ENCODE data around the gene ZFYVE28. TPM values are rescaled to one million over a fixed set of nuclear protein-coding genes. Genes with fewer than 3 reads are reported as not detected.

The ZFYVE28 gene
- polyA plus RNA-seq, 1 donor: 7.4 TPM

DNA sequence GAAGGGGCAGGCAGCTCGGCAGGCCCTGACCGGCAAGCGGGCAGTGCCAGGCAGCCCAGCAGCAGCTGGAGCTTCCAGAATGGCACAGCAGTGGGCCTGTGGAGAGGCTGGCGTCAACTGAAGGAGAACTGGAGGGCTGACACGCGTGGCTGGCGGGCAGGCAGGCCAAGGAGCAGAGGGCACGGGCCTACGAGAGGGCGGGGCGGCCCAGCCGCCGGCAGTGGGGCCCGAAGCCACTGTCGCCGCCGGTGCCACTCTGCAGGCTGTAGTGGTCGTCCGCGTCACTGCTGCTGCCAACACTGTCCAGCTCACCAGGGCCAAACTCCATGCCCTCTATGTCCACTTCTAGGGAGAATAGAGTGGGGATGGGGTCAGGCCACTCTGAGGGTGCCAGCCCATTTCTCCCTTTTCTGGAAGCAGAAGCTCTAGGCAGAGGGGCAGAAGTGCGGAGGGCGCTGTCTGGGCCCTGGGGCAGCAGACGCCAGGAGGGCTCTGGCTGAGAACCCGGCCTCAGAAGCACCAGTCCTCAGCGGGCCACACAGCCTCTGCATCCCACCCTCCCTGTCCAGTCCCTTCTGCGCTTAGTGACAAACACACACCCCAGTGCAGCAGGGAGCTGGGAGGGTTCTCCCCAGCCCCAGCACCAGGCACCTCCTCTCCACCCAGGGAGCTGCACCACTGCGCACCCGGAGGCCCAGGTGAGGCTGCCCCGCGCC, 167.9 kb downstream of the ZFYVE28 start:
- no peak overlapping the region for H3K27ac ChIP-seq (ENCODE audit: low read length)
- DNase-seq: no peak
- peaks cover 9% of the 10 kb centered on the region for H3K4me1 ChIP-seq (ENCODE audit: control insufficient read depth, insufficient read depth, low read length)
- WGBS (ENCODE audit: insufficient coverage, low lambda C conversion rate): no CpG with 5 or more reads among the region's 30 CpGs
- H3K4me3 ChIP-seq (ENCODE audit: low read length): no peak overlapping the region
- H3K9me3 ChIP-seq (ENCODE audit: control insufficient read depth, low read depth, low read length): no peaks in the 10 kb centered on the region
- peaks cover 70% of the 10 kb centered on the region for H3K36me3 ChIP-seq (ENCODE audit: control insufficient read depth, insufficient read depth, low read length)
- H3K27me3 ChIP-seq (ENCODE audit: control insufficient read depth, insufficient read depth, low read length): no peaks in the 10 kb centered on the region

DNA sequence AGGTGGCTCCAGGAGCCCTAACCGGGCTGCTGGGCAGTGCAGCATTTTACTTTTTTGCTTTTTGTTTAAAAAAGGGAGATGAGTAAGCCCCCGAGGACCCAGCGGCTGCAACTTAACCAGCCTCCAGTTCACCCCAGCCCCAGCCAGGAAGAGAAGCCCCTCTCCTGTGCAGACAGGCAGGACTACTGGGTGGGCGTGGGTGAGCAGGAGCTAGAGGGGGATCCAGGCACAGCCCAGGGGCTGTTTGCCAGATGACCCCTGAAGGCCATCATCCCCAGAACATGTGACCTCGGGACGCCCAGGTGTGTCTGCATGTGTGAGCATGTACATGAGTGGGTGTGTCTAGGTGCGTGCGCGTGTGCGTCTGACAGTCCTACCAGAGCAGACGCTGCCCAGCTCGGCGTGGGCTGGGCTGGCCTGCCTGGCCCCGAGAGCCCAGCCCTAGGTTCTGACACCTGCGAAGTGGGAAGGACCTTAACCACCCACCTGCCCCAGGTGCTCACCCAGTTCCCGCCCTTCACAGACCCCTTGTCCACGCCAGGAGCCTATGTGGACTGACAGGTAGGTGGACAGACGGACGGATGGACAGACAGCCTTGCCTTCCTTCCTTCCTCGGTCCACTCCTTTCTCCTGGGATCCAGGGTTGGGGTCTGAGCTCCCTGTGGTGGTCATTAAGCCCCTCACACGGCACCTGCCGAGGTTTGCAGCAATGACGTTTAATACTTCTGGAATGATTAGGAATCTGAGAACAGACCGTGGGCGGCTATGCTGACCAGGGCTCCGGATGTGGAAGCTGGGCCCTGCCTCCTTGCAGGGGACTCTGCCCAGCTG, 168.7 kb downstream of the ZFYVE28 start:
- no peaks in the 10 kb centered on the region for H3K9me3 ChIP-seq (ENCODE audit: control insufficient read depth, low read depth, low read length)
- H3K4me3 ChIP-seq (ENCODE audit: low read length): no peak overlapping the region
- peaks cover 63% of the 10 kb centered on the region for H3K36me3 ChIP-seq (ENCODE audit: control insufficient read depth, insufficient read depth, low read length)
- no peak overlapping the region for H3K27ac ChIP-seq (ENCODE audit: low read length)
- no peaks in the 10 kb centered on the region for H3K27me3 ChIP-seq (ENCODE audit: control insufficient read depth, insufficient read depth, low read length)
- no peak for DNase-seq
- H3K4me1 ChIP-seq (ENCODE audit: control insufficient read depth, insufficient read depth, low read length): peaks cover 16% of the 10 kb centered on the region
- WGBS (ENCODE audit: insufficient coverage, low lambda C conversion rate): no CpG with 5 or more reads among the region's 26 CpGs

DNA sequence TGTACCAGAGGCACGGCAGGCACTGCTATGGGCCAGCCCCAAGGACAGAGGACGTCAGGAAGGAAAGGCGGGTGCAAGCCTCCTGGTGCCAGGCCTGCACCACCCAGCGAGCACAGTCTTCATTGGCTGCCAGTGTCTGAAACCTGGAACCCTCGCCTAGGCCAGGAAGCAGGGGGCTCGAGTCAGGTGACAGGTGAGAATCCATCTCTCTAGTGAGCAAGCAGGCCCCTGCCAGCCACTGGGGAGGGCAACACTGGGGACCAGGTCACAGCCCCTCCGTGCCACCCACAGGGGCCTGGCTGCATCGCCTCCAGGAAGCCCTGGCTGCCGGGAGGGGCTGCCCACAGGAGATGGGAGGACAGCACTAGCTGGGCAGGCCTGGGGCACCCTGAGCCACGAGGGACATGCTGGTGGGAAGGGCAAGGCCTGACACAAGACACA, 169.6 kb downstream of the ZFYVE28 start:
- no peak for DNase-seq

DNA sequence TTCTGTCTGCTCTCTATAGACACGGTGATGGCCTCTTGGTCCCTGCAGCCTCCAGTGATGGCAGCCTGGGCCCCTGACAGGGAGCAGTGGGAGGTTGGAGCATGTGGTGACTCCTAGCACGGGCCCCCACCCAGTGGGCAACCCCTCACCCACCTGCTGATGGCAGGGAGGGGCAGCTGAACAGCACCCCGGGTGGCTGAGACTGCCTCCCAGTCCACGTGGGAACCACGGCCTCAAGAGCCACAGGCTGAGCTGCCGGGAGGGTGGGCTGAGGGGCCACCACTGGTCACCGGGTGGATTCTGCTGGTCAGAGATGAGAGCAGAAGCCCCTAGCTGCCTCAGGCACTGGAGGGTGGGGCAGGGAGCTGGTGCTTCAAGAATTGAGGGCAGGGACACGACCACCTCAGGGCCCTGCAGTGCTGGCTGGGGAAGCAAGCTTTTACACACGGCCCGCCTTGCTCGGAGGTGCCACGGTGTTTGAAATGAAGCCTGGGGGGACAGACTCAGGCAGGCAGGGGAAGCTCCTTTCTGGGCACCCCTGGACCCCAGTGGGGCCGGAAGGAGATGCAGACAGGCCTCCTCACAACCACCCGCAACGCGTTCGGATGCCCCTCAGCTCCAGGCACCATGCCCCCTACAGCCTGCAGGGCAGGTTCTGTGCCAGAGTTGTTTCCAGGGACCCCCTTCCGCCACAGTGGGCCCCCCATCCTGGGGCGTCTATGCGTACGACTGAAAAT, 170.2 kb downstream of the ZFYVE28 start:
- DNase-seq: no peak
- WGBS (ENCODE audit: insufficient coverage, low lambda C conversion rate): no CpG with 5 or more reads among the region's 21 CpGs
- Histone ChIP-seq H3K4me3 (ENCODE audit: low read length) (no peak overlapping the region), H3K4me1 (ENCODE audit: control insufficient read depth, insufficient read depth, low read length) (peaks cover 26% of the 10 kb centered on the region), H3K36me3 (ENCODE audit: control insufficient read depth, insufficient read depth, low read length) (peaks cover 52% of the 10 kb centered on the region), H3K27me3 (ENCODE audit: control insufficient read depth, insufficient read depth, low read length) (no peaks in the 10 kb centered on the region), H3K9me3 (ENCODE audit: control insufficient read depth, low read depth, low read length) (no peaks in the 10 kb centered on the region), H3K27ac (ENCODE audit: low read length) (no peak overlapping the region)

More for the DNA sequence above, 169.6 kb downstream of the ZFYVE28 start:
- peaks cover 23% of the 10 kb centered on the region for H3K4me1 ChIP-seq (ENCODE audit: control insufficient read depth, insufficient read depth, low read length)
- H3K4me3 ChIP-seq (ENCODE audit: low read length): no peak overlapping the region
- no peaks in the 10 kb centered on the region for H3K27me3 ChIP-seq (ENCODE audit: control insufficient read depth, insufficient read depth, low read length)
- WGBS (ENCODE audit: insufficient coverage, low lambda C conversion rate): no CpG with 5 or more reads among the region's 10 CpGs
- no peak overlapping the region for H3K27ac ChIP-seq (ENCODE audit: low read length)
- H3K9me3 ChIP-seq (ENCODE audit: control insufficient read depth, low read depth, low read length): no peaks in the 10 kb centered on the region
- peaks cover 58% of the 10 kb centered on the region for H3K36me3 ChIP-seq (ENCODE audit: control insufficient read depth, insufficient read depth, low read length)

DNA sequence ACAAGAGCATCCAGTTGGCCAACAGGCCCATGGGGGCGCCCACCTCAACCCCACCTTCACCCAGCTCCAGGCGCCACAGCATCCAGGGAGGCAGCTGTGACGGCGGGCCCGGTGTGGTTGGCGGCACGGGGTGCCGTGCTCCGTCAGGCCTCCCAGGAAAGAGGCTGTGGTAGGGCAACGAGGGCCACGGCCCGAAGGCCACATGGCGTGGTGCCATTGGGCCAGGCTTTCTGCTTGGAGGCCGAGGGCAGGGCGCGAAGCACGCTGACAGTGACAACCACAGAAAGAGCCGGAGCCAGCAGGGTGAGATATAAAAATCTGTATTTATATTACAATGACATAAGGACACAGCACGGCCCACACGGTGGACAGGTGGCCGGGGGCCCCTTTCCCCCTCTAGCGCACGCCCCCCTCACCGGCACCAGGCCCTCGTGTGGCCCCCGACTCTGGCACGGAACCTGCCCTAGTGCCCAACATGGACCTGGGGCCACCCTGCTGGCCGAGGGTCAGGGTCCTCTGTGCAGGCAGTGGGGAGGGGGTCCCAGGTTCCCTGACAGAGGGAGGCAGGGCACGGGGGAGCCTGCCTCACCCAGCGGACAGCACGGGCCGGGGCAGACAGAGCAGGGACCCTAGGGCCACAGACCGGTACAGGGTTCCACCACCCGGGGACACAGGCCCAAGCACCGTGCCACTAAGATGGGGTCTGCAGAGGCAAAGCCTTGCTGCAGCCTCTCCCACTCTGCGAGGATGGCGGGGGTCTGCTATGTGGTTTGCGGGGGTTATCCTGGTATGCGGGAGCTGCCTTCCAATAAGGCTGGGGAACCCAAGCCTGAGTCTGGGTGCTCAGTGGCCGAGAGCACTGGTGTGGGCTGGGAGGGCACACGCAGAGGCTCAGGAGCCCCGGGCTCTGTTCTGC, 171.1 kb downstream of the ZFYVE28 start:
- peaks cover 47% of the 10 kb centered on the region for H3K36me3 ChIP-seq (ENCODE audit: control insufficient read depth, insufficient read depth, low read length)
- no peak for DNase-seq

DNA sequence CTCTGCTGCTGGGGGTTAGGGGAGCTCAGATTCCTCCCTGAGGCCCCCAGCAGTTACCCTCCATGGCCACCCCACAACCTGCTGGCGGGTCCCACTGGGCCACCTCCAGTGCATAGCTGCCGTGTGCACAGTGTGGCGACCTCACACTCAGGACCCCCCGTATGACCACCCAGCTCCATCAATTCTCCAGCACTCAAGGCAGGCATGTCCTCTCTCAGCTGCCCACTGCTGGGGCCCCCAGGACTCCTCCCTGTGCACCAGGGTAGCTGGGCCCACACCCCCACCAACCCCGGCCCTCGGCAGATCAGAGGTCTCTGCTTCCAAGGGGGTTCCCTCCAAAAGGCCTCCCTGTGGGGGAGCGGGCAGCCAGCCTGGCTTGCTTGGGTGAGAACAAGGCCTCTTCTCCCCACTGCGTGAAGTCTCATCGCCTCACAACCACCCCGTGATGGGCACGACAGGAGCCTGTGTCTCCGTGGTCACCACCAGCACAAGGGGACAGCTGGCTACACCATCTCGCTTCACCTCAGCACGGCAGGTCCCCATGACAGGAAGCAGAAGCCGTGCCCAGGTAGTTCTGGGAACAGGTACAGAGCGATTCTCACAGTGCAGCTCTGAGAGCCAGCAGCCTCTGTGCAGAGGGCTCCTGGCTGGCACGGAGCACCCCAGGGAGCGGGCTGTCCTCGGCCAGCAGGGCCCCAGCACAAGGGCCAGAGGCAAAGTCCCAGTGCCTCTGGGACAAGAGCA, 171.9 kb downstream of the ZFYVE28 start:
- no peaks in the 10 kb centered on the region for H3K9me3 ChIP-seq (ENCODE audit: control insufficient read depth, low read depth, low read length)
- no CpG with 5 or more reads among the region's 19 CpGs for WGBS (ENCODE audit: insufficient coverage, low lambda C conversion rate)
- H3K27ac ChIP-seq (ENCODE audit: low read length): no peak overlapping the region
- H3K4me1 ChIP-seq (ENCODE audit: control insufficient read depth, insufficient read depth, low read length): peaks cover 30% of the 10 kb centered on the region
- H3K27me3 ChIP-seq (ENCODE audit: control insufficient read depth, insufficient read depth, low read length): no peaks in the 10 kb centered on the region
- DNase-seq: no peak
- peaks cover 39% of the 10 kb centered on the region for H3K36me3 ChIP-seq (ENCODE audit: control insufficient read depth, insufficient read depth, low read length)
- no peak overlapping the region for H3K4me3 ChIP-seq (ENCODE audit: low read length)

More for the DNA sequence above, 171.1 kb downstream of the ZFYVE28 start:
- no peak overlapping the region for H3K27ac ChIP-seq (ENCODE audit: low read length)
- H3K4me3 ChIP-seq (ENCODE audit: low read length): no peak overlapping the region
- 67% methylated on average over 3 of the region's 42 CpGs for WGBS (ENCODE audit: insufficient coverage, low lambda C conversion rate)
- no peaks in the 10 kb centered on the region for H3K9me3 ChIP-seq (ENCODE audit: control insufficient read depth, low read depth, low read length)
- H3K4me1 ChIP-seq (ENCODE audit: control insufficient read depth, insufficient read depth, low read length): peaks cover 28% of the 10 kb centered on the region
- no peaks in the 10 kb centered on the region for H3K27me3 ChIP-seq (ENCODE audit: control insufficient read depth, insufficient read depth, low read length)

DNA sequence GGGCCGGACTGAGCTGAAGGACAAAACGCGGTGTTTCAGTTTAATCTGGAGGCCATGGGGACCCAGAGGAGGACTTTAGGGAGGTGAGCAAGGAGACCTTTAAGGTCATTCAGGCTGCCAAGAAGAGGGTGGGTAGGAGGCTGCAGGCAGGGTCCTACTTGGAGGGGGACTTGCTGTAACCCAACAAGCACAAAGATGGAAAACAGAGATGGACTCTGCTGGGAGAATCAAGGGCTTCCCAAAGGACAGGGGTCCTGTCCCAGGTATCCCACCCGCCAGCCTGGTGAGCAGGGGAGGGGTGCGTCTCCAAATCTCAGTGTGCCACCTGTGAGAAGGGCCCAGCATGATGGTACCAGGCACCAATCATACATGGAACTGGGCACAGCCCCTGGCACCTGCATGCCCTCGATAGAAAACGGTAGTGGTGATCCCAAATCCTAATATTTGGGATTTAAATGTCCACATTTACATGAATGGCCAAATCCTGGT, 172.6 kb downstream of the ZFYVE28 start:
- DNase-seq: no peak
- peaks cover 30% of the 10 kb centered on the region for H3K4me1 ChIP-seq (ENCODE audit: control insufficient read depth, insufficient read depth, low read length)

DNA sequence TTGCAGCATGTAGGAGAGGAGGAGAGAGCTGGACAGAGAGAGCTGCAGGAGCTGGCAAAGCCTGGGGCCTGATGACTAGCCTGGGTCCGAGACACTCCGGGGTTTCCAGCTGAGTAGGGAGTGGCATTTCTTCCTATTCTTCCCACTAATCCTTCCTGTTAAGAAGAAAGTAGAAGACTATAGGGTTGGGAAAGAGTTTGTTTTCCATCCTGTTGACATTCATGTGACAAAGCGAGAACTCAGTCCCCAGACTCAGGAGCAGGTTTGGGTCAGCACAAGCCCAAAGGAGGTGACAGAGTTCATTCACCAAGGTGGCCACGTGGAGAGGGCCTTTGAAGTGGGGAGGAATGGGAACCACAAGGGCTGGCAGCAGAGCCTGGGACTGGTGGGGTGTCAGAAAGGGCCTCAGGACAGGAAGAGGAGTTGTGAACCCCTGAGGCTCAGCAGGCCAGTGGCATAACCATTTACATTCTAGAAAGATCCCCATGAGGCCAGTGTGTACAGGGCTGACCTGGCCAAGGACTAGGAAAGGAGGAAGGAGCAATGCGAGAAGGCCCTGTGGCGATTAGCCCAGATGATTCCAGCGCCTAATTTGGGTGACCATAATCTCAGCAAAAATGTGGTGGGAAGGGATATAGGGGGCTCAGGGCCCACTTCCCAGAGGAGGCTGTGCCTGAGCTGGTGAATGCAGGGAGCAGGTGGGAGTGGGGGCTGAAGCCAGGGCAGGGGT, 173.2 kb downstream of the ZFYVE28 start:
- Histone ChIP-seq H3K9me3 (ENCODE audit: control insufficient read depth, low read depth, low read length) (no peaks in the 10 kb centered on the region), H3K36me3 (ENCODE audit: control insufficient read depth, insufficient read depth, low read length) (peaks cover 27% of the 10 kb centered on the region), H3K4me3 (ENCODE audit: low read length) (no peak overlapping the region), H3K27ac (ENCODE audit: low read length) (no peak overlapping the region), H3K27me3 (ENCODE audit: control insufficient read depth, insufficient read depth, low read length) (no peaks in the 10 kb centered on the region), H3K4me1 (ENCODE audit: control insufficient read depth, insufficient read depth, low read length) (peaks cover 31% of the 10 kb centered on the region)
- no peak for DNase-seq
- WGBS (ENCODE audit: insufficient coverage, low lambda C conversion rate): no CpG with 5 or more reads among the region's 7 CpGs

More for the DNA sequence above, 172.6 kb downstream of the ZFYVE28 start:
- H3K4me3 ChIP-seq (ENCODE audit: low read length): no peak overlapping the region
- H3K27me3 ChIP-seq (ENCODE audit: control insufficient read depth, insufficient read depth, low read length): no peaks in the 10 kb centered on the region
- WGBS (ENCODE audit: insufficient coverage, low lambda C conversion rate): no CpG with 5 or more reads among the region's 7 CpGs
- H3K36me3 ChIP-seq (ENCODE audit: control insufficient read depth, insufficient read depth, low read length): peaks cover 32% of the 10 kb centered on the region
- H3K27ac ChIP-seq (ENCODE audit: low read length): no peak overlapping the region
- H3K9me3 ChIP-seq (ENCODE audit: control insufficient read depth, low read depth, low read length): no peaks in the 10 kb centered on the region
